Spleen (tissue), 11 donors: Measurements from ENCODE around the gene ZNRF3. TPM values are rescaled to one million over a fixed set of nuclear protein-coding genes. Genes with fewer than 3 reads are reported as not detected.

ENCODE experiments used
- DNase-seq: peaks from one replicate; pipeline ENCODE4 v3.0.0-alpha.2; 2020
- H3K27ac ChIP-seq, 8 donors: fragments of 200-600 bp; sonication (generic) in 7 of 8; 1 replicate in 4 of 8; 2 replicates in 4 of 8; pipeline versions ENCODE4 v1.5.0 to v1.8.0; 2016 to 2021; ENCODE audit warnings: inconsistent platforms in 4 of 8, mild to moderate bottlenecking in 4 of 8, moderate library complexity in 1 of 8
- H3K27me3 ChIP-seq, 7 donors: fragments of 200-600 bp; sonication (generic) in 6 of 7; replicated peaks in 1 of 7; 1 replicate in 4 of 7; 2 replicates in 3 of 7; pipeline versions ENCODE4 v1.5.0 to v1.8.0; 2016 to 2021; ENCODE audit warnings: inconsistent platforms in 3 of 7, mild to moderate bottlenecking in 1 of 7
- H3K36me3 ChIP-seq, 6 donors: fragments of 200-600 bp; sonication (generic) in 5 of 6; 1 replicate in 4 of 6; 2 replicates in 2 of 6; pipeline versions ENCODE4 v1.5.0 to v1.8.0; 2016 to 2021; ENCODE audit warnings: inconsistent platforms in 2 of 6
- H3K4me1 ChIP-seq, 6 donors: fragments of 200-600 bp; sonication (generic) in 5 of 6; 1 replicate in 3 of 6; 2 replicates in 3 of 6; pipeline versions ENCODE4 v1.5.0 to v1.8.0; 2016 to 2021; ENCODE audit warnings: inconsistent platforms in 3 of 6
- H3K4me3 ChIP-seq, 8 donors: fragments of 200-600 bp; sonication (generic) in 7 of 8; 1 replicate in 4 of 8; 2 replicates in 4 of 8; pipeline versions ENCODE4 v1.5.0 to v1.8.0; 2016 to 2021; ENCODE audit warnings: inconsistent platforms in 4 of 8, mild to moderate bottlenecking in 4 of 8, moderate library complexity in 2 of 8
- H3K9me3 ChIP-seq, 8 donors: fragments of 200-600 bp; sonication (generic) in 7 of 8; 1 replicate in 4 of 8; 2 replicates in 4 of 8; pipeline versions ENCODE4 v1.5.0 to v1.8.0; 2016 to 2021; ENCODE audit warnings: inconsistent platforms in 4 of 8
- CTCF ChIP-seq, 11 experiments: fragments of 200-600 bp in 7 of 11; fragments of 450-650 bp in 4 of 11; sonication (generic) in 4 of 11; IDR thresholded peaks in 8 of 11; conservative IDR thresholded peaks in 3 of 11; 1 replicate in 7 of 11; 2 replicates in 4 of 11; pipeline versions ENCODE4 v1.4.0 to v1.8.0; 2016 to 2021; ENCODE audit warnings: antibody characterized with exemption in 11 of 11, inconsistent platforms in 4 of 11, mild to moderate bottlenecking in 1 of 11
- POLR2A ChIP-seq, 3 donors: fragments of 450-650 bp; IDR thresholded peaks; one replicate each; pipeline ENCODE4 v1.5.1; 2017; ENCODE audit warnings: antibody characterized with exemption in 3 of 3, mild to moderate bottlenecking in 1 of 3
- POLR2AphosphoS5 ChIP-seq, 3 donors: sonication (generic); formaldehyde crosslinking; IDR thresholded peaks; one replicate each; pipeline ENCODE4 v1.5.1; 2017; ENCODE audit warnings: antibody characterized with exemption in 3 of 3
- WGBS, 5 donors: extraction: QIAGEN DNeasy Blood & Tissue Kit in 3 of 5; methylation state at CpG; one replicate each; pipeline versions ENCODE4 v1.1.5 to v1.1.7; 2013 to 2018; 5-methylcytosine and 5-hydroxymethylcytosine counted together
- intact Hi-C: fragments of 100-400 bp; cut with DNase I; formaldehyde crosslinking; loops from one replicate; pipeline ENCODE4 v1.15.0; 2023; ENCODE audit warnings: low total_unique reads
- polyA plus RNA-seq, 3 donors: library from polyadenylated mRNA; stranded (reverse); fragments of 200-250 nt; gene quantifications; one replicate each; pipeline ENCODE4 v1.2.1, GENCODE V29; 2013
- total RNA-seq, 7 donors: library from RNA; depleted of rRNA in 3 of 7; stranded (reverse); fragments of >200 nt in 3 of 7; fragmentation: NEBNext Ultra II Directional in 4 of 7; extraction: Animal tissue kit (Norgen Biotek cat#: 25700) in 4 of 7; gene quantifications; one replicate each; pipeline versions ENCODE4 v1.1.0 to v1.2.1, GENCODE V29; 2016 to 2021
- donor health status: healthy with polysubstance abuse.
- donor health status: DM: no; HTN: no; CAD: no; lungs with moderate emphysema.
- donor health status: DM: no; HTN: no; CAD: no.
- donor health status: Bipolar disorder and iron deficiency.
- donor health status: healthy.
- donor health status: DM: no; HTN: no; CAD: no.
- donor health status: DM: yes; HTN: yes; CAD: no.

ZNRF3 gene
- total and polyA plus RNA-seq, 10 donors = 0.15 to 4.5 (median 2.6) TPM

DNA sequence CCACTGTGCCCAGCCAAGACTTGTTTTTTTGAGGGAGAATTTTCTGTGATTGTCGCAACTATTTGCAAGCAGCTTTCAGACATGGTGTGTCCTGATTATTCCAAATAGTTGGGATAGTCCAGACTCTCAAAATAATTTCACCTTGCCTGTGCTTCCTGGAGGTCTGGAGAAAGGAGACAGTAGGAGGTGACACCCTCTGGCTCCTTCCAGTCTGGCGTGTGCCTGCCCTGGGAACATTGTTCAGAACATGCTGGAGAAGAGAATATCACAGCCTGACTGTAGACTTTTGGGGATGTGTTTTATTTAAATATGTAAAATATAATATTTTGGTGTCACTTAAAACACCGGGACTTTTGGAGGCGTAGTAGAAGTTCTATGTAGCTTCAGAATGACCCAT, 14.9 kb downstream of the ZNRF3 start:
- DNase-seq = no peak
- H3K27ac ChIP-seq = no peak overlapping the region
- 90 to 96% (median 94%) methylated on average over 4 of the region's 4 CpGs for WGBS, 5 donors
- H3K4me3 ChIP-seq = no peak overlapping the region
- H3K4me1 ChIP-seq = peaks cover 0 to 45% (median 15%) of the 10 kb centered on the region in 6 donors
- no peaks in the 10 kb centered on the region for H3K36me3 ChIP-seq
- H3K9me3 ChIP-seq = no peaks in the 10 kb centered on the region
- TF ChIP-seq POLR2AphosphoS5 (IDR thresholded peaks at IDR 0.05) (no peak), CTCF (IDR thresholded peaks at IDR 0.05 in 8 of 11, conservative IDR thresholded peaks at IDR 0.05 in 3 of 11) (no peak), POLR2A (IDR thresholded peaks at IDR 0.05) (no peak)
- intact Hi-C loops = no loop called here
- no peaks in the 10 kb centered on the region for H3K27me3 ChIP-seq

- TF ChIP-seq CTCF (IDR thresholded peaks at IDR 0.05 in 8 of 11, conservative IDR thresholded peaks at IDR 0.05 in 3 of 11) (no peak), POLR2A (IDR thresholded peaks at IDR 0.05) (no peak), POLR2AphosphoS5 (IDR thresholded peaks at IDR 0.05) (no peak)
- no peak overlapping the region for H3K4me3 ChIP-seq
- 29 to 52% (median 44%) methylated on average over 9 of the region's 9 CpGs for WGBS, 5 donors
- peak; percentile 79 for DNase-seq
- intact Hi-C loops = no loop called here
- H3K27ac ChIP-seq = no peak overlapping the region
- H3K9me3 ChIP-seq = no peaks in the 10 kb centered on the region
- no peaks in the 10 kb centered on the region for H3K27me3 ChIP-seq
- H3K4me1 ChIP-seq = peaks cover 0 to 46% (median 19%) of the 10 kb centered on the region in 6 donors
- H3K36me3 ChIP-seq = no peaks in the 10 kb centered on the region
These were observed 16.0 kb downstream of the ZNRF3 start for GRCh38 chr22:28899199-28899853.

DNA sequence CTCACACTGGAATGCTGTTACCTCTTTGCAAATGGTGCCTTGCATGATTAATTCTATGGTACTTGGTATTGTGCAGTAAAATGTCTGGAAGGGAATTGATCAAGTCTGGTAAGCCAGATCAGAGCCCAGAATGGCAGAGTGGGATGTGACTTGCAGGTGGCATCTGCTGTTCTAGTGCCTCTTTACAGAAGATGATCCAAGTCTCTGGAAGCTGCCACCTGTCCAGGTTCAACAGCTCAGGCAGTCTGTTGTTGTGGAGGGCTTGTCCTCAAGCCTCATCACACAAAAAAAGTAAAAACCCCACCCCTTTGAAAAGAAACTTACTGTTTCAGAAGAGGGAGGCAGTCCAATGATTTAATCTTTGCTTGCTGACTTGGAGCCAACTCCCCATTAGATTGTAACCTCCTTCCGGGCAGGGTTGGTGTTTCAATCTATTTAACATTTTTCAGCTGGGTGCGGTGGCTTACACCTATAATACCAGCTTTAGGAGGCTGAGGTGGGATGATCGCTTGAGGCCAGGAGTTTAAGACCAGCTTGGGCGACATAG, 17.1 kb downstream of the ZNRF3 start:
- Histone ChIP-seq H3K9me3 (no peaks in the 10 kb centered on the region), H3K36me3 (no peaks in the 10 kb centered on the region), H3K4me3 (no peak overlapping the region), H3K27ac (no peak overlapping the region), H3K27me3 (no peaks in the 10 kb centered on the region), H3K4me1 (peaks cover 0 to 47% (median 21%) of the 10 kb centered on the region in 6 donors)
- intact Hi-C loops = no loop called here
- DNase-seq = no peak
- WGBS, 5 donors = 87 to 97% (median 95%) methylated on average over 4 of the region's 4 CpGs
- TF ChIP-seq CTCF (IDR thresholded peaks at IDR 0.05 in 8 of 11, conservative IDR thresholded peaks at IDR 0.05 in 3 of 11) (no peak), POLR2AphosphoS5 (IDR thresholded peaks at IDR 0.05) (no peak), POLR2A (IDR thresholded peaks at IDR 0.05) (no peak)

DNA sequence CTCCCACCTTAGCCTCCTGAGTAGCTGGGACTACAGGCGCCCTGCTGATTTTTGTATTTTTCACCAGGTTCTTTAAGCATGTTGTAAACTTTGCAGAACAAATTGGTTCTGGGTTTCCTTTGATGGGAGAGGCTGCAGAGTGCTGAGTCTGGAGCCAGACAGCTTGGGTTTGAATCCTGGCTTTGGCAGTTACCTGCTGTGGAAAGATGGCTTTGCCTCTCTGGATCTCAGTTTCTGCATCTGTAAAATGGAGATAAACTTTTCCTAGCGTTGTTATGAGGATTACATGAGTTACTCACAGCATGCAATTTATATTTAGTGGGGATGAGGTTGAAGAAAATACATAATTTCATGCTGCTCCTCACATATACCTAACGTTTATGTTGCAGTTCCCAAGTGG, 19.1 kb downstream of the ZNRF3 start:
- no peak for DNase-seq
- TF ChIP-seq CTCF (IDR thresholded peaks at IDR 0.05 in 8 of 11, conservative IDR thresholded peaks at IDR 0.05 in 3 of 11) (no peak), POLR2A (IDR thresholded peaks at IDR 0.05) (no peak), POLR2AphosphoS5 (IDR thresholded peaks at IDR 0.05) (no peak)
- intact Hi-C loops = no loop called here
- Histone ChIP-seq H3K4me1 (peaks cover 0 to 34% (median 17%) of the 10 kb centered on the region in 6 donors), H3K4me3 (no peak overlapping the region), H3K27ac (no peak overlapping the region), H3K9me3 (no peaks in the 10 kb centered on the region), H3K27me3 (no peaks in the 10 kb centered on the region), H3K36me3 (no peaks in the 10 kb centered on the region)
- 87 to 94% (median 90%) methylated on average over 3 of the region's 3 CpGs for whole genome bisulfite sequencing, 5 donors
